ENCODE data around the gene TAF6.

- TF ChIP-seq POLR2A (IDR thresholded peaks at IDR 0.05) (no peak), CTCF (IDR thresholded peaks at IDR 0.05 in 8 of 11, conservative IDR thresholded peaks at IDR 0.05 in 3 of 11) (no peak), POLR2AphosphoS5 (IDR thresholded peaks at IDR 0.05) (peak in 1 of 3 donors; percentile 34)
These were observed 11.9 kb downstream of the TAF6 start for GRCh38 chr7:100107125-100107737.

Data from spleen (tissue), 7 donors.